ENCODE data around the gene APEX1. TPM values are rescaled to one million over a fixed set of nuclear protein-coding genes. Genes with fewer than 3 reads are reported as not detected.
"Not testable (repeated sequence)": the region's sequence is repeated elsewhere in the genome, so short reads cannot be mapped to it uniquely, and the experiment has no call there.

Gene APEX1
- total RNA-seq, 2 donors from 2014 or later: 89.6 to 113 TPM

- no peak overlapping the region for H3K4me3 Mint-ChIP-seq
- H3K27me3 Mint-ChIP-seq: no peaks in the 10 kb centered on the region
- no peak for DNase-seq
- H3K27ac Mint-ChIP-seq: no peak overlapping the region
- ATAC-seq: no peak
- H3K4me1 Mint-ChIP-seq: peaks cover 31% of the 10 kb centered on the region
- H3K9me3 ChIP-seq (ENCODE audit: control insufficient read depth, low read length, poor library complexity, severe bottlenecking): no peaks in the 10 kb centered on the region
- no peaks in the 10 kb centered on the region for H3K36me3 Mint-ChIP-seq (ENCODE audit: low read depth)
Measured at GRCh38 chr14:20494935-20495766, 40.1 kb downstream of the APEX1 start.

GRCh38 chr14:20498622-20499021, 43.6 kb downstream of the APEX1 start:
- DNase-seq: no peak
- no peak for ATAC-seq
- Mint-ChIP-seq H3K27me3 (peaks cover 3% of the 10 kb centered on the region), H3K4me1 (peaks cover 22% of the 10 kb centered on the region), H3K27ac (no peak overlapping the region), H3K36me3 (ENCODE audit: low read depth) (no peaks in the 10 kb centered on the region), H3K4me3 (no peak overlapping the region)
- no peaks in the 10 kb centered on the region for H3K9me3 ChIP-seq (ENCODE audit: control insufficient read depth, low read length, poor library complexity, severe bottlenecking)

GRCh38 chr14:20499108-20499507, 44.1 kb downstream of the APEX1 start:
- Mint-ChIP-seq H3K36me3 (ENCODE audit: low read depth) (no peaks in the 10 kb centered on the region), H3K27ac (no peak overlapping the region), H3K27me3 (peaks cover 7% of the 10 kb centered on the region), H3K4me1 (peaks cover 23% of the 10 kb centered on the region), H3K4me3 (no peak overlapping the region)
- ATAC-seq (no peak), DNase-seq (no peak)
- no peaks in the 10 kb centered on the region for H3K9me3 ChIP-seq (ENCODE audit: control insufficient read depth, low read length, poor library complexity, severe bottlenecking)

GRCh38 chr14:20499881-20500280, 44.9 kb downstream of the APEX1 start:
- DNase-seq (no peak), ATAC-seq (no peak)
- H3K27ac Mint-ChIP-seq: no peak overlapping the region
- no peaks in the 10 kb centered on the region for H3K36me3 Mint-ChIP-seq (ENCODE audit: low read depth)
- H3K27me3 Mint-ChIP-seq: peaks cover 7% of the 10 kb centered on the region
- H3K4me3 Mint-ChIP-seq: no peak overlapping the region
- H3K4me1 Mint-ChIP-seq: peaks cover 23% of the 10 kb centered on the region
- H3K9me3 ChIP-seq (ENCODE audit: control insufficient read depth, low read length, poor library complexity, severe bottlenecking): no peaks in the 10 kb centered on the region

GRCh38 chr14:20501346-20501745, 46.3 kb downstream of the APEX1 start:
- no peaks in the 10 kb centered on the region for H3K9me3 ChIP-seq (ENCODE audit: control insufficient read depth, low read length, poor library complexity, severe bottlenecking)
- no peak overlapping the region for H3K4me3 Mint-ChIP-seq
- H3K36me3 Mint-ChIP-seq (ENCODE audit: low read depth): no peaks in the 10 kb centered on the region
- no peak for ATAC-seq
- peaks cover 7% of the 10 kb centered on the region for H3K27me3 Mint-ChIP-seq
- DNase-seq: no peak
- H3K4me1 Mint-ChIP-seq: peaks cover 14% of the 10 kb centered on the region
- H3K27ac Mint-ChIP-seq: no peak overlapping the region

- Mint-ChIP-seq H3K27ac (no peak overlapping the region), H3K36me3 (ENCODE audit: low read depth) (no peaks in the 10 kb centered on the region)
- ATAC-seq: no peak
Measured at GRCh38 chr14:20503898-20504297, 48.9 kb downstream of the APEX1 start.

GRCh38 chr14:20506276-20506675, 51.2 kb downstream of the APEX1 start:
- not testable (repeated sequence) for ATAC-seq, H3K27ac Mint-ChIP-seq

More at GRCh38 chr14:20503898-20504297, 48.9 kb downstream of the APEX1 start:
- H3K9me3 ChIP-seq (ENCODE audit: control insufficient read depth, low read length, poor library complexity, severe bottlenecking): no peaks in the 10 kb centered on the region
- H3K4me3 Mint-ChIP-seq: no peak overlapping the region
- DNase-seq: no peak
- peaks cover 7% of the 10 kb centered on the region for H3K27me3 Mint-ChIP-seq
- peaks cover 10% of the 10 kb centered on the region for H3K4me1 Mint-ChIP-seq

GRCh38 chr14:20506752-20507151, 51.7 kb downstream of the APEX1 start:
- H3K4me1 Mint-ChIP-seq; H3K9me3 ChIP-seq (ENCODE audit: control insufficient read depth, low read length, poor library complexity, severe bottlenecking); H3K27me3 Mint-ChIP-seq; DNase-seq; H3K4me3 Mint-ChIP-seq; ATAC-seq; H3K36me3 Mint-ChIP-seq (ENCODE audit: low read depth); H3K27ac Mint-ChIP-seq: not testable (repeated sequence)

More at GRCh38 chr14:20506276-20506675, 51.2 kb downstream of the APEX1 start:
- H3K4me3 Mint-ChIP-seq; H3K27me3 Mint-ChIP-seq; H3K9me3 ChIP-seq (ENCODE audit: control insufficient read depth, low read length, poor library complexity, severe bottlenecking); H3K36me3 Mint-ChIP-seq (ENCODE audit: low read depth); DNase-seq; H3K4me1 Mint-ChIP-seq: not testable (repeated sequence)

Other genes starting within 250 kb of the APEX1 start
- gene OR11H6, start 231.5 kb upstream of the APEX1 start, total RNA-seq: not detected
- gene OR11H7, start 226.2 kb upstream of the APEX1 start, total RNA-seq: not detected
- gene OR11H4, start 215.9 kb upstream of the APEX1 start, total RNA-seq: not detected
- gene TTC5, start 149.3 kb upstream of the APEX1 start, total RNA-seq: 10 to 100 TPM; 16.5 TPM
- gene CCNB1IP1, start 121.9 kb upstream of the APEX1 start, total RNA-seq: 10 to 100 TPM; 20.2 to 26.3 TPM
- gene PARP2, start 111.6 kb upstream of the APEX1 start, total RNA-seq: 10 to 100 TPM; 18.1 to 22.3 TPM
- gene TEP1, start 41.7 kb upstream of the APEX1 start, total RNA-seq: 10 to 100 TPM; 36.9 to 43.9 TPM
- under 1 TPM; 0.39 to 0.47 TPM for gene KLHL33, start 19.1 kb upstream of the APEX1 start, total RNA-seq
- gene OSGEP, start 414 bp upstream of the APEX1 start, total RNA-seq: 10 to 100 TPM; 48.9 to 55.3 TPM
- 10 to 100 TPM; 58.5 to 58.9 TPM for gene PIP4P1, start 6.2 kb downstream of the APEX1 start, total RNA-seq
- gene PNP, start 14.2 kb downstream of the APEX1 start, total RNA-seq: 100 to 1,000 TPM in 1 of 2 donors, 10 to 100 TPM in 1; 79.8 to 127 TPM
- under 1 TPM; 0.47 TPM for gene RNASE10, start 50.3 kb downstream of the APEX1 start, total RNA-seq
- not detected for gene RNASE9, start 105.8 kb downstream of the APEX1 start, total RNA-seq
- gene RNASE11, start 132.8 kb downstream of the APEX1 start, total RNA-seq: not detected
- not detected for gene RNASE12, start 136.2 kb downstream of the APEX1 start, total RNA-seq
- gene OR6S1, start 186.5 kb downstream of the APEX1 start, total RNA-seq: not detected
- gene RNASE4, start 229.3 kb downstream of the APEX1 start, total RNA-seq: under 1 TPM in 1 of 2 donors, not detected in 1; 0.63 TPM
- gene ANG, start 233.5 kb downstream of the APEX1 start, total RNA-seq: under 1 TPM in 1 of 2 donors, not detected in 1; 0.40 TPM